Aortic smooth muscle cell (primary cell): ENCODE data around the gene DEPDC5. TPM values are rescaled to one million over a fixed set of nuclear protein-coding genes. Genes with fewer than 3 reads are reported as not detected.

Experiments used
- total RNA-seq: library from RNA; depleted of rRNA; stranded (reverse); fragments of >200 nt; gene quantifications from 2 replicates; pipeline ENCODE4 v1.2.3, GENCODE V29; 2014

DEPDC5 gene
- total RNA-seq = 10.2 and 10.6 TPM in 2 replicates

DNA sequence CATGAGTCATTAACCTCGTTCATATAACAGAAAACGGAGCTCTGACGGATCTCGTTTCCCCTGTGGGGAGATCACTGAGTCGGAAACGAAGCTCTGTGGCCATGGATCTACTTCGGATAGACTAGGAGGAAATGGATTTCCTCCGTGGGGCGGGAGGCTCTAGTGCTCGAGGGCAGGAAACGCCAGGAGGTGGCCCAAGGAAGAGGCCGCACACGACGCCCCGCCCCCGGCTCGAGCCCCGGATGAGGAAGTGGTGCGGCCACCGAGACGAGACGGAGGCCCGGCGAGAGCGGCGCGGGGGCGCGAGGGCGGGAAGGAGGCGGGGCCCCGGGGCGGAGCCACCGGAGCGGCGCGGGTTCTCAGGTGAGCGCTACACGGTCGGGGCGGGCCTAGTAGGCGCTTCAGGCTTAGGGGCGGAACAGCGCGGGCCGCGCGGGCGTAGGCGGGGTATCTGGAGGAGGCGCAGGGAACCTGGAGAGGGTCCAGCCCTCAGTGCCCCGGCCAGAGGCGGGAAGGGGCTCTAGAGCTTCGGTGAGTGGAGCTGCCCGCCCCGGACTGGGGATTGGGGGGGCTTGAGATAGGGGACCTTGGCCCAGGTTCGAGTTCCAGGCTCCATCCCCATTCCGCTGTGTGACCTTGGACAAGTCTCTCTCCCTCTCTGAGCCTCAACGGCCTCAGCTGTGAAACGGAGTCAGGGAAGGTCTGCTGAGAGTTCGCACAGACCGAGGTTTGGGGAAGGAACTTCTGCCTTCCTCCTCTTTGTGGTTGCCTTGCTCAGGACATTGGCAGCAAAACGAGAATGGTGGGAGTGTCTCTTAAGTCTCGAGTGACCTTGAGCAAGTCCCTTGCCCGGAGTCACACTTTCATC lies at the start of gene DEPDC5:
DEPDC5 (plus strand) TSS at position 386 of the 868 bp plus-strand sequence. CDS start 903 bp downstream, outside the sequence.

DNA sequence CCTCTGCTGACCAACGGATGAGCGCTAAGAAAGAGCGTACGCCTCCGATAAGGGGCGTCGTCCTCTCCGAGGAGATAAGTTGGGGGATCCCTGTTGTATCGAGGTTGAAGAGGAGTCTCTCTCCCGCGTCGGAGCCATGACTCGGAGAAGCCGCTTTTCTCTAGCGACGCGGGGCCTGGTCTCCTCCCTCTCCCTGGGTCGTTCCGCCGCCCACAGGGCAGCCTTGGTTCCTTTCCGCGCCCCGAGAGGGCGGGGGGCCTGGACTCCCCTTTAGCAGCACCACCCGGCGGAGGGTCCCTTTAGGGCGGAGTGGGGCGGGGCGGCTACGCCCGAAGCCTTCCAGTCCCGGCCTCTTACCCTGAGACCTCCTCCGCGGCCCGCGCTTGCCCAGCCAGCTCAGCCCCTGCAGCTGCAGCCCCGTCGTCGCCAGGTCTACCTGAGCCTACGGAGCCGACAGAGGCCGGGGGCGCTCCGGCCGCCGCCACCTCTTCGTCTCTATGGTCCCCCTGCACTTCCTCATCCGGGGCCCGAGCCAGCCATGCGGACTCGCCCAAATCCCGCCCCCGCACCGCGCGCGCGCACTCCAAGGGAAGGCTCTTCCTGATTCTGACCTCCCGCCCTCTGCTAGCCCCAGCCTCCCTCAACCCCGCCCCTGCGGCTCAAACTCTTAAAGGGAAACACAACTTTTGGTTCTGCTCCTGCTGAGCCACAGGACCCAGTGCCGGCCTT lies 4.0 kb upstream of the DEPDC5 start, which contains the start of gene PRR14L:
PRR14L (minus strand) TSS at position 497 of the 729 bp plus-strand sequence. CDS start 11,272 bp downstream, outside the sequence.

DNA sequence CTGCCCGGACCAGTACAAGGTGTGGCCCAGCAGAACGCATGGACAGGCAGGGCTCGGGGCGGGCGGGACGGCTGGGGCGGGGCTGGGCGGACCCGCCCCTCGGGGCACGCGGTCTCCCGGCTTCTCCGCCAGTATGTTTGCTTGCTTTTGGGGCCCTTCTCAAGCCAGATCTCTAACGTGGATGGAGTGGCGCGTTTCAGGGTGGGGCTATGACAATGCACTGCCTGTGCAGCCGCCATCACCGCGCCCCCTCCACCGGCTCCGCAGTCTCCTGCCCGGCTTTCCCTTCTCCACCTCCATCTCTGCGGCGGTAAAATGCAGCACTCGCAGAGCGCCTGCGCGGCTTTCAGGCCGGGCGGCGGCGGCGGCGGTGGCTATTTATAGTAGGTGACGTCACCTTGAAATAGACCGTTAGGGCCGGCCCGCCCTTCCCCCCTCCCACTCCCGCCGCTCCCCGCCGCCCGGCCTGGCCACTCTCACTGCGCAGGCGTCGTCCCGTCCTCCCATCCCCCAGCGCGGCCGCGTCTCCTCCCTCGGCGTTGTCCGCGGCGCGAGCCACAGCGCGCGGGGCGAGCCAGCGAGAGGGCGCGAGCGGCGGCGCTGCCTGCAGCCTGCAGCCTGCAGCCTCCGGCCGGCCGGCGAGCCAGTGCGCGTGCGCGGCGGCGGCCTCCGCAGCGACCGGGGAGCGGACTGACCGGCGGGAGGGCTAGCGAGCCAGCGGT lies 190.3 kb downstream of the DEPDC5 start, which contains the start of gene YWHAH:
YWHAH (plus strand) TSS at position 558 of the 722 bp plus-strand sequence. CDS start 199 bp downstream, outside the sequence.

Other genes starting within 250 kb of the DEPDC5 start
- gene PISD, start 91.8 kb upstream of the DEPDC5 start, total RNA-seq = 29.3 and 36.7 TPM in 2 replicates
- gene PRR14L, start 3.9 kb upstream of the DEPDC5 start, total RNA-seq = 17.7 and 20.0 TPM in 2 replicates
- gene YWHAH, start 190.5 kb downstream of the DEPDC5 start, total RNA-seq = 91.7 and 95.9 TPM in 2 replicates